Upper lobe of left lung (tissue), 4 donors: ENCODE measurements around the gene ERGIC1.

Experiments used
- POLR2A ChIP-seq, 4 donors: fragments of 450-650 bp; IDR thresholded peaks; one replicate each; pipeline ENCODE4 v1.5.1; 2016 to 2017; ENCODE audit warnings: antibody characterized with exemption in 4 of 4, mild to moderate bottlenecking in 2 of 4
- POLR2AphosphoS5 ChIP-seq, 2 donors: sonication (generic); formaldehyde crosslinking; IDR thresholded peaks; one replicate each; pipeline ENCODE4 v1.5.1; 2017; ENCODE audit warnings: antibody characterized with exemption in 2 of 2
- TF ChIP-seq, protein P1 (sequence below), 6 experiments: fragments of 450-650 bp in 4 of 6; fragments of 200-600 bp in 2 of 6; sonication (generic) in 2 of 6; IDR thresholded peaks; one replicate each; pipeline ENCODE4 v1.5.1; 2016 to 2019; ENCODE audit warnings: antibody characterized with exemption in 6 of 6

DNA sequence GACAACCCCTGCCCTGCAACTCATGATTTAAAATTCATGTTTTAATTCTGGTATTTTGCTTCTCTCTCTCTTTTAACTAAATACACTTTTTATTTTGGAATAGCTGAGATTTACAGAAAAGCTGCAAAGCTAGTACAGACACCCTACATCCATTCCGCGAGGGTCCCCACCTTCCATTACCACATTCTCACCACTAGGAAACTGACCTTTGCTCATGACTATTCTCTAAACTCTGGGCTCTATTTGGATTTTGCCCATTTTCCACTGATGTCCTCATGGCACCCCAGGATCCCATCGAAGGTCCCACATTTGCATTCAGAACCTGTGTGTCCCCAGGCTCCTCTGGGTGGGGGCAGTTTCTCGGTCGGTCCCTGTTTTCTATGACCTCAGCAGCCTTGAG, 11.5 kb downstream of the ERGIC1 start:
- TF ChIP-seq, protein P1, sequence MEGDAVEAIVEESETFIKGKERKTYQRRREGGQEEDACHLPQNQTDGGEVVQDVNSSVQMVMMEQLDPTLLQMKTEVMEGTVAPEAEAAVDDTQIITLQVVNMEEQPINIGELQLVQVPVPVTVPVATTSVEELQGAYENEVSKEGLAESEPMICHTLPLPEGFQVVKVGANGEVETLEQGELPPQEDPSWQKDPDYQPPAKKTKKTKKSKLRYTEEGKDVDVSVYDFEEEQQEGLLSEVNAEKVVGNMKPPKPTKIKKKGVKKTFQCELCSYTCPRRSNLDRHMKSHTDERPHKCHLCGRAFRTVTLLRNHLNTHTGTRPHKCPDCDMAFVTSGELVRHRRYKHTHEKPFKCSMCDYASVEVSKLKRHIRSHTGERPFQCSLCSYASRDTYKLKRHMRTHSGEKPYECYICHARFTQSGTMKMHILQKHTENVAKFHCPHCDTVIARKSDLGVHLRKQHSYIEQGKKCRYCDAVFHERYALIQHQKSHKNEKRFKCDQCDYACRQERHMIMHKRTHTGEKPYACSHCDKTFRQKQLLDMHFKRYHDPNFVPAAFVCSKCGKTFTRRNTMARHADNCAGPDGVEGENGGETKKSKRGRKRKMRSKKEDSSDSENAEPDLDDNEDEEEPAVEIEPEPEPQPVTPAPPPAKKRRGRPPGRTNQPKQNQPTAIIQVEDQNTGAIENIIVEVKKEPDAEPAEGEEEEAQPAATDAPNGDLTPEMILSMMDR (IDR thresholded peaks at IDR 0.05), result no peak
- TF ChIP-seq POLR2A (IDR thresholded peaks at IDR 0.05), result no peak
- TF ChIP-seq POLR2AphosphoS5 (IDR thresholded peaks at IDR 0.05), result no peak
